ENCODE measurements around the gene PDE7B.

- TF ChIP-seq IRF1 (CRISPR knock-in tag; IDR thresholded peaks at IDR 0.05) (no peak), OVOL2 (CRISPR knock-in tag; IDR thresholded peaks at IDR 0.05; ENCODE audit: borderline replicate concordance) (no peak), CTCF (IDR thresholded peaks at IDR 0.05) (no peak), ATF2 (CRISPR knock-in tag; IDR thresholded peaks at IDR 0.05; ENCODE audit: borderline replicate concordance, low read depth) (no peak), CREB1 (CRISPR knock-in tag; IDR thresholded peaks at IDR 0.05) (no peak), ZSCAN18 (CRISPR knock-in tag; IDR thresholded peaks at IDR 0.05) (no peak), ZBTB21 (CRISPR knock-in tag; IDR thresholded peaks at IDR 0.05; ENCODE audit: borderline replicate concordance) (no peak), CREM (CRISPR knock-in tag; IDR thresholded peaks at IDR 0.05) (no peak), E2F4 (CRISPR knock-in tag; IDR thresholded peaks at IDR 0.05; ENCODE audit: borderline replicate concordance, low read depth) (no peak)
Observed at GRCh38 chr6:136050475-136050874, 199.0 kb downstream of the PDE7B start.

Data from WTC11 (cell line).